Suprapubic skin (tissue), 4 donors: ENCODE results near the gene SNRPE.
"Not testable (repeated sequence)": the region's sequence is repeated elsewhere in the genome, so short reads cannot be mapped to it uniquely, and the experiment has no call there.

ENCODE experiments used
- EP300 ChIP-seq: sonication (generic); formaldehyde crosslinking; IDR thresholded peaks from one replicate; pipeline ENCODE4 v1.6.1; 2017; ENCODE audit warnings: antibody characterized with exemption
- POLR2A ChIP-seq, 2 donors: fragments of 450-650 bp; IDR thresholded peaks; one replicate each; pipeline ENCODE4 v1.6.1; 2017; ENCODE audit warnings: antibody characterized with exemption in 2 of 2, mild to moderate bottlenecking in 2 of 2, moderate library complexity in 2 of 2
- POLR2AphosphoS5 ChIP-seq, 3 donors: sonication (generic); formaldehyde crosslinking; IDR thresholded peaks; one replicate each; pipeline ENCODE4 v1.6.1; 2017; ENCODE audit warnings: antibody characterized with exemption in 3 of 3
- TF ChIP-seq, protein P1 (sequence below), 2 donors: fragments of 200-600 bp in 1 of 2; fragments of 450-650 bp in 1 of 2; sonication (generic) in 1 of 2; IDR thresholded peaks; one replicate each; pipeline ENCODE4 v1.5.1; 2016 to 2019; ENCODE audit warnings: antibody characterized with exemption in 2 of 2, mild to moderate bottlenecking in 1 of 2, moderate library complexity in 1 of 2

DNA sequence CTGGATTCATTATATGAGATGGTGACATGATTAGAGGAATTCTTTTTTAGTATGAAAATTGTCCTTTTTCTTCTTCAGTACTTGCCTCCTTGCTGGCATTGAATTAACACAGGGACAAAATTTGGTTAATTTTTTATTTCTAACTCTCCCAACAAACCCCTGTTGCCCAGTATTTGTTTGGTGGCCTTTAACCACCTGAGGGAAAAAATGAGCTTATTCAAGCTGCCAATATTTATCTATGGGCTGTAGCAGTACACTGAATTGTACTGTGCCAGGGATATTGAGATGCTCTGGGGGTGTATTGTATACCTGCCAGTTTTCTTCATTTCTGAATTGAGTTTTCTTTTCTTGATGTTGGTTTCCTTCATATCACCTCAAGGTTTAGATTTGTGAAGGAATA lies 8.3 kb upstream of the SNRPE start:
- TF ChIP-seq POLR2A (IDR thresholded peaks at IDR 0.05); EP300; POLR2AphosphoS5 (IDR thresholded peaks at IDR 0.05): not testable (repeated sequence)
- TF ChIP-seq, protein P1, sequence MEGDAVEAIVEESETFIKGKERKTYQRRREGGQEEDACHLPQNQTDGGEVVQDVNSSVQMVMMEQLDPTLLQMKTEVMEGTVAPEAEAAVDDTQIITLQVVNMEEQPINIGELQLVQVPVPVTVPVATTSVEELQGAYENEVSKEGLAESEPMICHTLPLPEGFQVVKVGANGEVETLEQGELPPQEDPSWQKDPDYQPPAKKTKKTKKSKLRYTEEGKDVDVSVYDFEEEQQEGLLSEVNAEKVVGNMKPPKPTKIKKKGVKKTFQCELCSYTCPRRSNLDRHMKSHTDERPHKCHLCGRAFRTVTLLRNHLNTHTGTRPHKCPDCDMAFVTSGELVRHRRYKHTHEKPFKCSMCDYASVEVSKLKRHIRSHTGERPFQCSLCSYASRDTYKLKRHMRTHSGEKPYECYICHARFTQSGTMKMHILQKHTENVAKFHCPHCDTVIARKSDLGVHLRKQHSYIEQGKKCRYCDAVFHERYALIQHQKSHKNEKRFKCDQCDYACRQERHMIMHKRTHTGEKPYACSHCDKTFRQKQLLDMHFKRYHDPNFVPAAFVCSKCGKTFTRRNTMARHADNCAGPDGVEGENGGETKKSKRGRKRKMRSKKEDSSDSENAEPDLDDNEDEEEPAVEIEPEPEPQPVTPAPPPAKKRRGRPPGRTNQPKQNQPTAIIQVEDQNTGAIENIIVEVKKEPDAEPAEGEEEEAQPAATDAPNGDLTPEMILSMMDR (IDR thresholded peaks at IDR 0.05), result not testable (repeated sequence)
